ENCODE measurements around the gene MYMX.

DNA sequence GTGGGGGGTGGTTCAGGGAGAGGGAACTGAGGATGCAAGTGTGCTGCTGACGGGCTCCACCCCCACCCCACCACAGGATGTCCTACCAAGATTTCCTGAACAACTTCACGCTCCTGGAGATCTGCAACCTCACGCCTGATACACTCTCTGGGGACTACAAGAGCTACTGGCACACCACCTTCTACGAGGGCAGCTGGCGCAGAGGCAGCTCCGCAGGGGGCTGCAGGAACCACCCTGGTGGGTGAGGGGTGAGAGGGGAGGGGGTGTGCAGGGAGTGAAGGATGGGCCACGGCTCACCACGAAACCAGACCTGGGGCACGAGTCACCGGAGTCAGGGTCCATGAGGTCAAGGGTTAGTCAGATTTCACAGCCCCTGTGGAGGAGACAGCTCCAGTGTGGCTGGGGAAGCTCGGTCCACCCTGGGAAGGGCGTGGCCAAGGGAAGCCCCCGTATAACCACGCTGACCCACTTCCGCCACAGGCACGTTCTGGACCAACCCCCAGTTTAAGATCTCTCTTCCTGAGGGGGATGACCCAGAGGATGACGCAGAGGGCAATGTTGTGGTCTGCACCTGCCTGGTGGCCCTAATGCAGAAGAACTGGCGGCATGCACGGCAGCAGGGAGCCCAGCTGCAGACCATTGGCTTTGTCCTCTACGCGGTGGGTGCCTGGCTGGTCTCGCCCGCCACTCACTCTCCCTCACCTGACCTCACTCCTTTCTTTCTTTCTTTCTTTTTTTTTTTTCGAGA lies 39.8 kb upstream of the MYMX start:
- no peak for TF ChIP-seq CTCF (IDR thresholded peaks at IDR 0.05; ENCODE audit: low read depth, low read length)
- TF ChIP-seq EZH2phosphoT487 (IDR thresholded peaks at IDR 0.05; ENCODE audit: low read depth), result no peak
